ENCODE results near the gene ZNF593. TPM values are rescaled to one million over a fixed set of nuclear protein-coding genes. Genes with fewer than 3 reads are reported as not detected.

ZNF593 gene
- total and polyA plus RNA-seq, 2 of the 13 experiments (the other 11 are each of a cell fraction or from before 2014, with no cell fraction given) = 37.3 to 55.8 TPM

GRCh38 chr1:26164036-26164860 lies 5.5 kb upstream of the ZNF593 start (continued):
- TF ChIP-seq AGO1 (IDR thresholded peaks at IDR 0.05; ENCODE audit: low read depth, low read length, poor library complexity, severe bottlenecking) (no peak), NR2F1 (CRISPR knock-in tag; IDR thresholded peaks at IDR 0.05) (no peak), SMAD1 (CRISPR knock-in tag; IDR thresholded peaks at IDR 0.05; ENCODE audit: borderline replicate concordance, low read depth) (no peak), SOX13 (IDR thresholded peaks at IDR 0.05) (no peak), SOX13 (CRISPR knock-in tag; conservative IDR thresholded peaks at IDR 0.05 in 1 of 2, IDR thresholded peaks at IDR 0.05 in 1 of 2) (no peak), ZNF260 (CRISPR knock-in tag; IDR thresholded peaks at IDR 0.05; ENCODE audit: borderline replicate concordance, low read depth) (no peak), XRCC5 (optimal IDR thresholded peaks at IDR 0.05; ENCODE audit: low read length) (peak; percentile 49), SAP130 (CRISPR knock-in tag; IDR thresholded peaks at IDR 0.05; ENCODE audit: low read depth) (0 out of 2 replicates have a peak, but pooled peaks have one; percentile 12), SCMH1 (CRISPR knock-in tag; IDR thresholded peaks at IDR 0.05; ENCODE audit: borderline replicate concordance) (no peak), ISX (CRISPR knock-in tag; conservative IDR thresholded peaks at IDR 0.05) (no peak), FIP1L1 (IDR thresholded peaks at IDR 0.05; ENCODE audit: borderline replicate concordance, insufficient read depth, low read depth, low read length) (no peak), TMF1 (CRISPR knock-in tag; IDR thresholded peaks at IDR 0.05; ENCODE audit: low read depth) (peak; percentile 44; the same call in 1 of the 2 replicates), CC2D1A (CRISPR knock-in tag; IDR thresholded peaks at IDR 0.05) (no peak), HNF4G (IDR thresholded peaks at IDR 0.05; ENCODE audit: borderline replicate concordance, low read depth, low read length) (no peak), HNF4G (CRISPR knock-in tag; IDR thresholded peaks at IDR 0.05; ENCODE audit: borderline replicate concordance, low read depth) (no peak), TCF12 (IDR thresholded peaks at IDR 0.05) (no peak), TCF12 (CRISPR knock-in tag; IDR thresholded peaks at IDR 0.05) (no peak)
- TF ChIP-seq, protein P1, sequence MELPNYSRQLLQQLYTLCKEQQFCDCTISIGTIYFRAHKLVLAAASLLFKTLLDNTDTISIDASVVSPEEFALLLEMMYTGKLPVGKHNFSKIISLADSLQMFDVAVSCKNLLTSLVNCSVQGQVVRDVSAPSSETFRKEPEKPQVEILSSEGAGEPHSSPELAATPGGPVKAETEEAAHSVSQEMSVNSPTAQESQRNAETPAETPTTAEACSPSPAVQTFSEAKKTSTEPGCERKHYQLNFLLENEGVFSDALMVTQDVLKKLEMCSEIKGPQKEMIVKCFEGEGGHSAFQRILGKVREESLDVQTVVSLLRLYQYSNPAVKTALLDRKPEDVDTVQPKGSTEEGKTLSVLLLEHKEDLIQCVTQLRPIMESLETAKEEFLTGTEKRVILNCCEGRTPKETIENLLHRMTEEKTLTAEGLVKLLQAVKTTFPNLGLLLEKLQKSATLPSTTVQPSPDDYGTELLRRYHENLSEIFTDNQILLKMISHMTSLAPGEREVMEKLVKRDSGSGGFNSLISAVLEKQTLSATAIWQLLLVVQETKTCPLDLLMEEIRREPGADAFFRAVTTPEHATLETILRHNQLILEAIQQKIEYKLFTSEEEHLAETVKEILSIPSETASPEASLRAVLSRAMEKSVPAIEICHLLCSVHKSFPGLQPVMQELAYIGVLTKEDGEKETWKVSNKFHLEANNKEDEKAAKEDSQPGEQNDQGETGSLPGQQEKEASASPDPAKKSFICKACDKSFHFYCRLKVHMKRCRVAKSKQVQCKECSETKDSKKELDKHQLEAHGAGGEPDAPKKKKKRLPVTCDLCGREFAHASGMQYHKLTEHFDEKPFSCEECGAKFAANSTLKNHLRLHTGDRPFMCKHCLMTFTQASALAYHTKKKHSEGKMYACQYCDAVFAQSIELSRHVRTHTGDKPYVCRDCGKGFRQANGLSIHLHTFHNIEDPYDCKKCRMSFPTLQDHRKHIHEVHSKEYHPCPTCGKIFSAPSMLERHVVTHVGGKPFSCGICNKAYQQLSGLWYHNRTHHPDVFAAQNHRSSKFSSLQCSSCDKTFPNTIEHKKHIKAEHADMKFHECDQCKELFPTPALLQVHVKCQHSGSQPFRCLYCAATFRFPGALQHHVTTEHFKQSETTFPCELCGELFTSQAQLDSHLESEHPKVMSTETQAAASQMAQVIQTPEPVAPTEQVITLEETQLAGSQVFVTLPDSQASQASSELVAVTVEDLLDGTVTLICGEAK (IDR thresholded peaks at IDR 0.05) = no peak
- TF ChIP-seq, protein P1 (CRISPR knock-in tag; IDR thresholded peaks at IDR 0.05) = no peak
- TF ChIP-seq, protein P2, sequence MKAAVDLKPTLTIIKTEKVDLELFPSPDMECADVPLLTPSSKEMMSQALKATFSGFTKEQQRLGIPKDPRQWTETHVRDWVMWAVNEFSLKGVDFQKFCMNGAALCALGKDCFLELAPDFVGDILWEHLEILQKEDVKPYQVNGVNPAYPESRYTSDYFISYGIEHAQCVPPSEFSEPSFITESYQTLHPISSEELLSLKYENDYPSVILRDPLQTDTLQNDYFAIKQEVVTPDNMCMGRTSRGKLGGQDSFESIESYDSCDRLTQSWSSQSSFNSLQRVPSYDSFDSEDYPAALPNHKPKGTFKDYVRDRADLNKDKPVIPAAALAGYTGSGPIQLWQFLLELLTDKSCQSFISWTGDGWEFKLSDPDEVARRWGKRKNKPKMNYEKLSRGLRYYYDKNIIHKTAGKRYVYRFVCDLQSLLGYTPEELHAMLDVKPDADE (CRISPR knock-in tag; IDR thresholded peaks at IDR 0.05) = no peak
